Liver (tissue), 3 donors: ENCODE data around the gene SMYD1.
"Not testable (repeated sequence)": the region's sequence is repeated elsewhere in the genome, so short reads cannot be mapped to it uniquely, and the experiment has no call there.

ENCODE experiments used
- SP1 ChIP-seq: IDR thresholded peaks from 2 replicates; pipeline ENCODE4 v1.6.1; 2018; ENCODE audit warnings: antibody characterized with exemption, mild to moderate bottlenecking
- TAF1 ChIP-seq: conservative IDR thresholded peaks from 2 replicates; pipeline ENCODE4 v1.6.1; 2016; ENCODE audit warnings: antibody characterized with exemption, mild to moderate bottlenecking
- YY1 ChIP-seq: IDR thresholded peaks from 2 replicates; pipeline ENCODE4 v1.6.1; 2016; ENCODE audit warnings: antibody characterized with exemption, mild to moderate bottlenecking
- TF ChIP-seq, protein P1 (sequence below): fragments of 150-350 bp; IDR thresholded peaks from 2 replicates; pipeline ENCODE4 v1.5.1; 2017; ENCODE audit warnings: improper control_type of control experiment, low read depth, low read length; ENCODE audit not compliant: missing input control
- TF ChIP-seq, protein P2 (sequence below): IDR thresholded peaks from 2 replicates; pipeline ENCODE4 v1.6.1; 2016; ENCODE audit warnings: antibody characterized with exemption
- donor health status: healthy.
- donor health status: healthy.

DNA sequence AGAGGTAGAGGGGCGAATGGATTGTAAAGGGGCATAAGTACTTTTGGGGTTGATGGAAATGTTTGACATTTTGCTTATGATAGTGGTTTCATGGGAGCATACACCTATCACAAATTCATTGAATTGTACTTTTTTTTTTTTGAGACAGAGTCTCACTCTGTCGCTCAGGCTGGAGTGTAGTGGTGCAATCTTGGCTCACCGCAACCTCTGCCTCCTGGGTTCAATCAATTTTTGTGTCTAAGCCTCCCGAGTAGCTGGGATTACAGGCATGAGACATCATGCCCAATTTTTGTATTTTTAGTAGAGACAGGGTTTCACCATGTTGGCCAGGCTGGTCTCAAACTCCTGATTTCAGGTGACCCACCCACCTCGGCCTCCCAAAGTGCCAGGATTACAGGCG lies 22.1 kb upstream of the SMYD1 start:
- TF ChIP-seq, protein P1, sequence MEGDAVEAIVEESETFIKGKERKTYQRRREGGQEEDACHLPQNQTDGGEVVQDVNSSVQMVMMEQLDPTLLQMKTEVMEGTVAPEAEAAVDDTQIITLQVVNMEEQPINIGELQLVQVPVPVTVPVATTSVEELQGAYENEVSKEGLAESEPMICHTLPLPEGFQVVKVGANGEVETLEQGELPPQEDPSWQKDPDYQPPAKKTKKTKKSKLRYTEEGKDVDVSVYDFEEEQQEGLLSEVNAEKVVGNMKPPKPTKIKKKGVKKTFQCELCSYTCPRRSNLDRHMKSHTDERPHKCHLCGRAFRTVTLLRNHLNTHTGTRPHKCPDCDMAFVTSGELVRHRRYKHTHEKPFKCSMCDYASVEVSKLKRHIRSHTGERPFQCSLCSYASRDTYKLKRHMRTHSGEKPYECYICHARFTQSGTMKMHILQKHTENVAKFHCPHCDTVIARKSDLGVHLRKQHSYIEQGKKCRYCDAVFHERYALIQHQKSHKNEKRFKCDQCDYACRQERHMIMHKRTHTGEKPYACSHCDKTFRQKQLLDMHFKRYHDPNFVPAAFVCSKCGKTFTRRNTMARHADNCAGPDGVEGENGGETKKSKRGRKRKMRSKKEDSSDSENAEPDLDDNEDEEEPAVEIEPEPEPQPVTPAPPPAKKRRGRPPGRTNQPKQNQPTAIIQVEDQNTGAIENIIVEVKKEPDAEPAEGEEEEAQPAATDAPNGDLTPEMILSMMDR, result not testable (repeated sequence)
- not testable (repeated sequence) for TF ChIP-seq SP1, TAF1, YY1
- TF ChIP-seq, protein P2, sequence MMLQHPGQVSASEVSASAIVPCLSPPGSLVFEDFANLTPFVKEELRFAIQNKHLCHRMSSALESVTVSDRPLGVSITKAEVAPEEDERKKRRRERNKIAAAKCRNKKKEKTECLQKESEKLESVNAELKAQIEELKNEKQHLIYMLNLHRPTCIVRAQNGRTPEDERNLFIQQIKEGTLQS, result not testable (repeated sequence)
